ENCODE measurements around the gene MELTF.

MELTF gene

GRCh38 chr3:196995646-196996355, 33.8 kb downstream of the MELTF start:
- Histone ChIP-seq H3K36me3 (ENCODE audit: insufficient read depth, low read length) (no peaks in the 10 kb centered on the region), H3K79me2 (ENCODE audit: insufficient read depth, low read length) (no peaks in the 10 kb centered on the region), H2AFZ (ENCODE audit: low read length) (no peak overlapping the region), H3K4me3 (ENCODE audit: low read length, poor library complexity, severe bottlenecking) (no peak overlapping the region), H3K9ac (ENCODE audit: low read depth, low read length, poor library complexity, severe bottlenecking) (no peak overlapping the region), H3K27me3 (ENCODE audit: insufficient read depth, low read length, poor library complexity, severe bottlenecking) (no peaks in the 10 kb centered on the region), H3K4me1 (ENCODE audit: insufficient read depth, low read length, poor library complexity, severe bottlenecking) (no peaks in the 10 kb centered on the region), H3K9me2 (replicated peaks; ENCODE audit: low read depth, low read length) (no peaks in the 10 kb centered on the region), H4K20me1 (ENCODE audit: insufficient read depth, low read length, poor library complexity, severe bottlenecking) (no peaks in the 10 kb centered on the region), H3K4me2 (ENCODE audit: low read depth, low read length, poor library complexity, severe bottlenecking) (no peak overlapping the region), H3K9me3 (ENCODE audit: insufficient read depth, low read depth, low read length) (no peaks in the 10 kb centered on the region), H3F3A (ENCODE audit: low read depth) (no peaks in the 10 kb centered on the region)
- TF ChIP-seq EZH2phosphoT487 (IDR thresholded peaks at IDR 0.05; ENCODE audit: borderline replicate concordance), result no peak
- TF ChIP-seq, protein P1, sequence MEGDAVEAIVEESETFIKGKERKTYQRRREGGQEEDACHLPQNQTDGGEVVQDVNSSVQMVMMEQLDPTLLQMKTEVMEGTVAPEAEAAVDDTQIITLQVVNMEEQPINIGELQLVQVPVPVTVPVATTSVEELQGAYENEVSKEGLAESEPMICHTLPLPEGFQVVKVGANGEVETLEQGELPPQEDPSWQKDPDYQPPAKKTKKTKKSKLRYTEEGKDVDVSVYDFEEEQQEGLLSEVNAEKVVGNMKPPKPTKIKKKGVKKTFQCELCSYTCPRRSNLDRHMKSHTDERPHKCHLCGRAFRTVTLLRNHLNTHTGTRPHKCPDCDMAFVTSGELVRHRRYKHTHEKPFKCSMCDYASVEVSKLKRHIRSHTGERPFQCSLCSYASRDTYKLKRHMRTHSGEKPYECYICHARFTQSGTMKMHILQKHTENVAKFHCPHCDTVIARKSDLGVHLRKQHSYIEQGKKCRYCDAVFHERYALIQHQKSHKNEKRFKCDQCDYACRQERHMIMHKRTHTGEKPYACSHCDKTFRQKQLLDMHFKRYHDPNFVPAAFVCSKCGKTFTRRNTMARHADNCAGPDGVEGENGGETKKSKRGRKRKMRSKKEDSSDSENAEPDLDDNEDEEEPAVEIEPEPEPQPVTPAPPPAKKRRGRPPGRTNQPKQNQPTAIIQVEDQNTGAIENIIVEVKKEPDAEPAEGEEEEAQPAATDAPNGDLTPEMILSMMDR (conservative IDR thresholded peaks at IDR 0.05; ENCODE audit: low read length), result no peak

DNA sequence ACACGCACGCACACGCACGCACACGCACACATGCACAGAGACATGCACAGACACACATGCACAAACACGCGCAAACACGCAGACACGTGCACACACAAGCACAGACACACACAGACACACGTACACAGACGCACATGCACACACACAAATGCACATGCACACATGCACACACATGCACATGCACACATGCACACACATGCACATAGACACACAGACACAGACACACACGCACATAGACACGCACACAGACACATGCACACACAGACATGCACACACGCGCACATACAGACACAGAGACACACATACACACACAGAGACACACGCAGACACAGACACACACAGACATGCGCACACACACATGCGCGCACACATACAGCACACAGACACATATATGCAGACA, 34.6 kb downstream of the MELTF start:
- no peak overlapping the region for H2AFZ ChIP-seq (ENCODE audit: low read length)
- no peaks in the 10 kb centered on the region for H3K9me3 ChIP-seq (ENCODE audit: insufficient read depth, low read depth, low read length)
- H4K20me1 ChIP-seq (ENCODE audit: insufficient read depth, low read length, poor library complexity, severe bottlenecking), result no peaks in the 10 kb centered on the region
- H3F3A ChIP-seq (ENCODE audit: low read depth), result no peaks in the 10 kb centered on the region
- no peaks in the 10 kb centered on the region for H3K27me3 ChIP-seq (ENCODE audit: insufficient read depth, low read length, poor library complexity, severe bottlenecking)
- no peaks in the 10 kb centered on the region for H3K4me1 ChIP-seq (ENCODE audit: insufficient read depth, low read length, poor library complexity, severe bottlenecking)
- no peak overlapping the region for H3K4me3 ChIP-seq (ENCODE audit: low read length, poor library complexity, severe bottlenecking)
- no peaks in the 10 kb centered on the region for H3K9me2 ChIP-seq (replicated peaks; ENCODE audit: low read depth, low read length)
- H3K4me2 ChIP-seq (ENCODE audit: low read depth, low read length, poor library complexity, severe bottlenecking), result no peak overlapping the region
- H3K79me2 ChIP-seq (ENCODE audit: insufficient read depth, low read length), result no peaks in the 10 kb centered on the region
- no peaks in the 10 kb centered on the region for H3K36me3 ChIP-seq (ENCODE audit: insufficient read depth, low read length)
- no peak overlapping the region for H3K9ac ChIP-seq (ENCODE audit: low read depth, low read length, poor library complexity, severe bottlenecking)
- no peak for TF ChIP-seq EZH2phosphoT487 (IDR thresholded peaks at IDR 0.05; ENCODE audit: borderline replicate concordance)
- TF ChIP-seq, protein P1 (conservative IDR thresholded peaks at IDR 0.05; ENCODE audit: low read length), result no peak

GRCh38 chr3:196994056-196994455, 35.6 kb downstream of the MELTF start:
- Histone ChIP-seq H3K9me3 (ENCODE audit: insufficient read depth, low read depth, low read length) (no peaks in the 10 kb centered on the region), H3K9me2 (replicated peaks; ENCODE audit: low read depth, low read length) (no peaks in the 10 kb centered on the region), H3K4me2 (ENCODE audit: low read depth, low read length, poor library complexity, severe bottlenecking) (no peak overlapping the region), H3K79me2 (ENCODE audit: insufficient read depth, low read length) (no peaks in the 10 kb centered on the region), H2AFZ (ENCODE audit: low read length) (no peak overlapping the region), H4K20me1 (ENCODE audit: insufficient read depth, low read length, poor library complexity, severe bottlenecking) (no peaks in the 10 kb centered on the region), H3F3A (ENCODE audit: low read depth) (no peaks in the 10 kb centered on the region), H3K4me1 (ENCODE audit: insufficient read depth, low read length, poor library complexity, severe bottlenecking) (no peaks in the 10 kb centered on the region), H3K27me3 (ENCODE audit: insufficient read depth, low read length, poor library complexity, severe bottlenecking) (no peaks in the 10 kb centered on the region), H3K36me3 (ENCODE audit: insufficient read depth, low read length) (no peaks in the 10 kb centered on the region), H3K4me3 (ENCODE audit: low read length, poor library complexity, severe bottlenecking) (no peak overlapping the region), H3K9ac (ENCODE audit: low read depth, low read length, poor library complexity, severe bottlenecking) (no peak overlapping the region)
- no peak for TF ChIP-seq EZH2phosphoT487 (IDR thresholded peaks at IDR 0.05; ENCODE audit: borderline replicate concordance)
- TF ChIP-seq, protein P1 (conservative IDR thresholded peaks at IDR 0.05; ENCODE audit: low read length), result no peak
